ENCODE data around the gene MSI2.

The MSI2 gene

DNA sequence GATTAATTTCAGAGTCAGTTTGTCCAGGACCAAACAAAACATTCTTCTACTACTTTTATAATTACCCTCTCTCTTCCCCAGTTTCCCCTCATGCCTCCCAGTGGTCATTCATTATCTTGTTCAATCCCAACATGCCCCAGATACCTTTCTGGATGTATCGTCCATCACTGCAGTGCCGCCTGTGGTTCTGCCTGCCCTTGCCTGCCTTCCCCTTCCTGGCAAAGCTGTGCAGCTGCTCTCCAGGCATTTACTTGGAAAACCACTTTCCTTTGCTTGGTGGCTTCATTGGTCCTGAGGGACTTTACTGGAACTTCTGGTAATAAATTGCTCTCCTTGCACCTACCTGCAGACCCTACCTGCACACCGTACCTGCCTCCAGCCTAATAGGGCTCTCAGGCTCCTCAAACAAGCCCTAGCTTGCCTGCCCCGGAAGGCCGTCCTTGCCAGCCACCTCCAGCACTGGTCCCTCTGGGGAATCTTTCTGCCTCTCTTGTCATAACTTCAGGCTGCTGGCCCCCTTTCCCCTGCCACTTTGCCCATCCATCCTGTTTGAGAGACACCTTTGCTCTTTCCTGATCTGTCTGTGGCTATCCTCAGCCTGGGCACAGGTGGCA is 19.5 kb upstream of the MSI2 start:
- no peaks in the 10 kb centered on the region for H3K27me3 ChIP-seq (ENCODE audit: insufficient read depth, low read depth, severe bottlenecking)
- TF ChIP-seq, protein P1, sequence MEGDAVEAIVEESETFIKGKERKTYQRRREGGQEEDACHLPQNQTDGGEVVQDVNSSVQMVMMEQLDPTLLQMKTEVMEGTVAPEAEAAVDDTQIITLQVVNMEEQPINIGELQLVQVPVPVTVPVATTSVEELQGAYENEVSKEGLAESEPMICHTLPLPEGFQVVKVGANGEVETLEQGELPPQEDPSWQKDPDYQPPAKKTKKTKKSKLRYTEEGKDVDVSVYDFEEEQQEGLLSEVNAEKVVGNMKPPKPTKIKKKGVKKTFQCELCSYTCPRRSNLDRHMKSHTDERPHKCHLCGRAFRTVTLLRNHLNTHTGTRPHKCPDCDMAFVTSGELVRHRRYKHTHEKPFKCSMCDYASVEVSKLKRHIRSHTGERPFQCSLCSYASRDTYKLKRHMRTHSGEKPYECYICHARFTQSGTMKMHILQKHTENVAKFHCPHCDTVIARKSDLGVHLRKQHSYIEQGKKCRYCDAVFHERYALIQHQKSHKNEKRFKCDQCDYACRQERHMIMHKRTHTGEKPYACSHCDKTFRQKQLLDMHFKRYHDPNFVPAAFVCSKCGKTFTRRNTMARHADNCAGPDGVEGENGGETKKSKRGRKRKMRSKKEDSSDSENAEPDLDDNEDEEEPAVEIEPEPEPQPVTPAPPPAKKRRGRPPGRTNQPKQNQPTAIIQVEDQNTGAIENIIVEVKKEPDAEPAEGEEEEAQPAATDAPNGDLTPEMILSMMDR (IDR thresholded peaks at IDR 0.05; ENCODE audit: low read depth, low read length): no peak
- H3K36me3 ChIP-seq: no peaks in the 10 kb centered on the region

GRCh38 chr17:57240648-57241047 is 15.7 kb upstream of the MSI2 start:
- Histone ChIP-seq H3K4me3 (ENCODE audit: low read depth, low read length) (no peak overlapping the region), H3K27ac (no peak overlapping the region), H3K36me3 (no peaks in the 10 kb centered on the region), H3K27me3 (ENCODE audit: insufficient read depth, low read depth, severe bottlenecking) (no peaks in the 10 kb centered on the region), H3K9me3 (ENCODE audit: severe bottlenecking) (no peaks in the 10 kb centered on the region)
- DNase-seq: no peak
- TF ChIP-seq, protein P1 (IDR thresholded peaks at IDR 0.05; ENCODE audit: low read depth, low read length): no peak

More for the DNA sequence above, 19.5 kb upstream of the MSI2 start:
- H3K4me3 ChIP-seq (ENCODE audit: low read depth, low read length): no peak overlapping the region
- no peaks in the 10 kb centered on the region for H3K9me3 ChIP-seq (ENCODE audit: severe bottlenecking)
- no peak overlapping the region for H3K27ac ChIP-seq
- DNase-seq: no peak

- Histone ChIP-seq H3K4me3 (ENCODE audit: low read depth, low read length) (no peak overlapping the region), H3K9me3 (ENCODE audit: severe bottlenecking) (peaks cover 4% of the 10 kb centered on the region), H3K36me3 (no peaks in the 10 kb centered on the region), H3K27me3 (ENCODE audit: insufficient read depth, low read depth, severe bottlenecking) (no peaks in the 10 kb centered on the region), H3K27ac (no peak overlapping the region)
- peak; percentile 52 for DNase-seq
- TF ChIP-seq, protein P1 (IDR thresholded peaks at IDR 0.05; ENCODE audit: low read depth, low read length): no peak
Measured at GRCh38 chr17:57242148-57242547, 14.2 kb upstream of the MSI2 start.

DNA sequence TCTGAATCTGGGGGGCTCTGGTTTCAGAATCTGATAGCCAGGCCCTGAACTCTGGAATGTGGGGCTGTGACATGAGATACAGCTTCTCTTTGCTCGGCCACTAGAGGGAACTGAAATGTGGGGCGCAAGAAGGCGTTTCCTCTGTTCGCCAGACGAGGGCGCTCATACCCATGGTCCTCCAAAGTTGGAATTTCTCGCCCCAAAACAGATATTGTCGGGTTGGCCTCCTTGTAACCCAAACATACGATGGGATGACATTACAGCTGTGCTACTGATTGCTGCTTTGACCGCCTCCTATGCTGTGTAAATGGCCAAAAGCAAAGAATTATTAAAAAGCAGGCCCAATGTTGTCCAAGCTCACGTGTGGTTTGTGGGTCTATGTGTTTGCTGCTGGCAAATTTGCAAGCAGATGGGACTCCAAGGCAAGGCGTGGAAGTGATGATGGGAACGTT is 13.1 kb upstream of the MSI2 start:
- Histone ChIP-seq H3K9me3 (ENCODE audit: severe bottlenecking) (peaks cover 4% of the 10 kb centered on the region), H3K4me3 (ENCODE audit: low read depth, low read length) (no peak overlapping the region), H3K27me3 (ENCODE audit: insufficient read depth, low read depth, severe bottlenecking) (no peaks in the 10 kb centered on the region), H3K36me3 (no peaks in the 10 kb centered on the region), H3K27ac (no peak overlapping the region)
- peak; percentile 76 for DNase-seq
- TF ChIP-seq, protein P1 (IDR thresholded peaks at IDR 0.05; ENCODE audit: low read depth, low read length): peak; percentile 100

GRCh38 chr17:57245786-57246185 is 10.5 kb upstream of the MSI2 start:
- Histone ChIP-seq H3K36me3 (no peaks in the 10 kb centered on the region), H3K4me3 (ENCODE audit: low read depth, low read length) (no peak overlapping the region), H3K9me3 (ENCODE audit: severe bottlenecking) (peaks cover 15% of the 10 kb centered on the region), H3K27me3 (ENCODE audit: insufficient read depth, low read depth, severe bottlenecking) (no peaks in the 10 kb centered on the region), H3K27ac (no peak overlapping the region)
- no peak for DNase-seq
- TF ChIP-seq, protein P1 (IDR thresholded peaks at IDR 0.05; ENCODE audit: low read depth, low read length): no peak

DNA sequence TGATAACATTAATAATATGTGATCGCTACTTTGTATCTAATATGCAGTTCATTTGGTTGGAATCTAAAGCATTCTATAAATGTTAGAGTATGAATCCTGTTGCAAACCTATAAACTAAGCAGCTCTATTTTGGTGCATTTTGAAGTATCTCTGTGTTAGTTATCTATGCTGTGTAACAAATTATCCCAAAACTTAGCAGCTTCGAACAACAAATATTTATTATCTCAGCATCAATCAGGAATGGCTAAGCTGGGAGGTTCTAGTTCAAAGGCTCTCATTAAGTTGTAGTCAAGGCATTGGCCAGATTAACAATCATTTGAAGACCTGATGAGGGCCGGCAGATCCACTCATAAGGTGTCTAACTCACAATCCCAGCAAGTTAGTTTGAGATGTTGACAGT is 10.1 kb upstream of the MSI2 start:
- Histone ChIP-seq H3K27me3 (ENCODE audit: insufficient read depth, low read depth, severe bottlenecking) (no peaks in the 10 kb centered on the region), H3K9me3 (ENCODE audit: severe bottlenecking) (peaks cover 20% of the 10 kb centered on the region), H3K36me3 (no peaks in the 10 kb centered on the region), H3K4me3 (ENCODE audit: low read depth, low read length) (no peak overlapping the region), H3K27ac (no peak overlapping the region)
- DNase-seq: no peak
- TF ChIP-seq, protein P1 (IDR thresholded peaks at IDR 0.05; ENCODE audit: low read depth, low read length): no peak
